ENCODE measurements around the gene NDOR1. TPM values are rescaled to one million over a fixed set of nuclear protein-coding genes. Genes with fewer than 3 reads are reported as not detected.

Gene NDOR1
- total RNA-seq, 4 donors from 2014 or later = 8.1 to 18.6 (median 11.6) TPM

DNA sequence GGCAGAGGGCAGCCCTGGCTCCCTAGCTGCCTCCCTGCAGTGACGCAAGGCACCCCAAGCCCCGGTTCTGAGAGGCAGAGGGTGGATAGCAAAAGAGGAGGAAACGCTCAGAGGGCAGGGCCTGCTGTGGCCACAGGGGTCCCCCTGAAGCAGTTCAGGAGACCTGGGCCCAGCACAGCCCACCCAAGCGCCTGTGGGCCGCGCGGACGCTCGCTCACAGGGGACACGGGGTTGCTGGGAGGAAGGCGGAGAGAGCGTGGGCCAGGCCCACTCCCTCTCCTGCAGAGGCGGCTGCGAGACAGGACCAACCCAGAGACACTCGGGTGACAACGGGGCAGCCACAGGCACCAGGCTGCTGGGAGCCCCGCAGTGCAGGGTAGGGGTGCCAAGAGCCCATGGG is 25.7 kb upstream of the NDOR1 start:
- no peak overlapping the region for H3K4me3 ChIP-seq (ENCODE audit: low read depth, poor library complexity, severe bottlenecking)
- TF ChIP-seq, protein P1, sequence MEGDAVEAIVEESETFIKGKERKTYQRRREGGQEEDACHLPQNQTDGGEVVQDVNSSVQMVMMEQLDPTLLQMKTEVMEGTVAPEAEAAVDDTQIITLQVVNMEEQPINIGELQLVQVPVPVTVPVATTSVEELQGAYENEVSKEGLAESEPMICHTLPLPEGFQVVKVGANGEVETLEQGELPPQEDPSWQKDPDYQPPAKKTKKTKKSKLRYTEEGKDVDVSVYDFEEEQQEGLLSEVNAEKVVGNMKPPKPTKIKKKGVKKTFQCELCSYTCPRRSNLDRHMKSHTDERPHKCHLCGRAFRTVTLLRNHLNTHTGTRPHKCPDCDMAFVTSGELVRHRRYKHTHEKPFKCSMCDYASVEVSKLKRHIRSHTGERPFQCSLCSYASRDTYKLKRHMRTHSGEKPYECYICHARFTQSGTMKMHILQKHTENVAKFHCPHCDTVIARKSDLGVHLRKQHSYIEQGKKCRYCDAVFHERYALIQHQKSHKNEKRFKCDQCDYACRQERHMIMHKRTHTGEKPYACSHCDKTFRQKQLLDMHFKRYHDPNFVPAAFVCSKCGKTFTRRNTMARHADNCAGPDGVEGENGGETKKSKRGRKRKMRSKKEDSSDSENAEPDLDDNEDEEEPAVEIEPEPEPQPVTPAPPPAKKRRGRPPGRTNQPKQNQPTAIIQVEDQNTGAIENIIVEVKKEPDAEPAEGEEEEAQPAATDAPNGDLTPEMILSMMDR (IDR thresholded peaks at IDR 0.05) = no peak
- TF ChIP-seq POLR2A (IDR thresholded peaks at IDR 0.05) = no peak
- intact Hi-C loops (cut with DNase I; ENCODE audit: low total_unique reads) = no loop called here
- 94 to 97% methylated on average over 16 to 17 of the region's 17 CpGs for WGBS, 2 donors
- DNase-seq (ENCODE audit: low spot score in 2 of 2) = no peak

DNA sequence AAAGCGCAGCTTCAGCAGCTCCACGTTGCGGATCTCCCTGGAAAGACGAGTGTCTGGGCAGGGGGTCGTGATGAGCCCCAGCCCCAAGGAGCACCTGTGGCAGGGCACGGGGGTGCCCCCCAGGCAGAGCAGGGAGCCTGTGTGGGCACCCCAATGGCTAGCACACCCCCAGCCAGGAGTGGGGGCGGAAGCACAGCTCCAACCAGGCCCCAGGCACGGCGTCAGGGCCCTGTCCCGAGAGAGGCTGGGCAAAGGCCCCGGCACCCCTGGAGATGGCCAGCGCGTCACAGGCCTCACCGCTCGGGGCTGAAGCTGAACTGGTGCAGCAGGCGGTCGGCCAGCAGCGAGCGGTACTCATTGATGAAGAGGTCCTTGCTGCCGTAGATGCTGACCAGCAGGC is 25.0 kb upstream of the NDOR1 start:
- WGBS, 2 donors = 92 to 100% methylated on average over 5 to 20 of the region's 20 CpGs

DNA sequence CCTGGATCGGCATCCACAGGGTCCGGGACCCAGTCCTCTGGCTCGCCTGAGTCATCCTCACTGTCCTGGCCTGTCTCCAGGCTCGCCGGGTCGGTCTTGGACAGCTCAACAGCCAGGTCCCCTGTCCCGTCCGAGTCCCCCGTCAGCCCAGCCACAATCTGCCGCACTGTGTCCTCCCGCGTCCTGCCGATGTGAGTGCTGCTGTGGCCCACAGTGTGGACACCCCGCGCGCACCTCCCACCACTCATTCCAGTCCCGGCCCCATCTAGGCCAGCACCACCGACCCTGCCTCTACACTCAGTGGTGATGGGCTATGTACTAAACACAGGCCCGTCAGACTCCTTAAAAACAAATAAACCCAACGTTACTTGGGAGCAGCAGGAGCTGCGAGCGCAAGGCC is 23.8 kb upstream of the NDOR1 start:
- intact Hi-C loops (cut with DNase I; ENCODE audit: low total_unique reads) = no loop called here
- WGBS, 2 donors = 91 to 95% methylated on average over 22 of the region's 22 CpGs
- no peak for DNase-seq (ENCODE audit: low spot score in 2 of 2)

More for the DNA sequence above, 25.0 kb upstream of the NDOR1 start:
- intact Hi-C loops (cut with DNase I; ENCODE audit: low total_unique reads) = no loop called here
- TF ChIP-seq, protein P1 (IDR thresholded peaks at IDR 0.05) = no peak
- no peak for TF ChIP-seq POLR2A (IDR thresholded peaks at IDR 0.05)
- H3K4me3 ChIP-seq (ENCODE audit: low read depth, poor library complexity, severe bottlenecking) = no peak overlapping the region
- no peak for DNase-seq (ENCODE audit: low spot score in 2 of 2)

DNA sequence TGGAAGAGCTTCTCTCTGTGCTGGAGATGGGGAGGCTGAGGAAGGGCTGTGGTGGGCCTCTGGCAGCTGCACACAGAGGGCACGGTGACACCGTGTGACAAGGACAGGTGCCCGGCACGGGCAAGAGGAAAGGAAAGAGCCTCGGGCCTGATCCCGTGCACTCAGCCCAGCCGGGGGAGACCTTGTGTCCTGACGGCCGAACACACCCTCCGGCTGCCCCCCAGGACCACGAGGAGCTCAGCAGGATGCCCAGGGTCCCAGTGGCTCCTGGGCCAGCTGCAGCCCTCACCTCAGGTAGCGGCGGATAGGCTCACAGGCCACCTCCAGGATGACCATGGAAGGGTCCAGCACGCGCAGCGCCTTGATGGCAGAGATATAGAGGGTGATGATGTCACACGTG is 22.7 kb upstream of the NDOR1 start:
- intact Hi-C loops (cut with DNase I; ENCODE audit: low total_unique reads) = no loop called here
- WGBS, 2 donors = 93 to 96% methylated on average over 17 of the region's 17 CpGs
- TF ChIP-seq POLR2A (IDR thresholded peaks at IDR 0.05) = no peak
- TF ChIP-seq, protein P1 (IDR thresholded peaks at IDR 0.05) = no peak
- no peak overlapping the region for H3K4me3 ChIP-seq (ENCODE audit: low read depth, poor library complexity, severe bottlenecking)
- no peak for DNase-seq (ENCODE audit: low spot score in 2 of 2)

More for the DNA sequence above, 23.8 kb upstream of the NDOR1 start:
- H3K4me3 ChIP-seq (ENCODE audit: low read depth, poor library complexity, severe bottlenecking) = no peak overlapping the region
- TF ChIP-seq, protein P1 (IDR thresholded peaks at IDR 0.05) = no peak
- no peak for TF ChIP-seq POLR2A (IDR thresholded peaks at IDR 0.05)

DNA sequence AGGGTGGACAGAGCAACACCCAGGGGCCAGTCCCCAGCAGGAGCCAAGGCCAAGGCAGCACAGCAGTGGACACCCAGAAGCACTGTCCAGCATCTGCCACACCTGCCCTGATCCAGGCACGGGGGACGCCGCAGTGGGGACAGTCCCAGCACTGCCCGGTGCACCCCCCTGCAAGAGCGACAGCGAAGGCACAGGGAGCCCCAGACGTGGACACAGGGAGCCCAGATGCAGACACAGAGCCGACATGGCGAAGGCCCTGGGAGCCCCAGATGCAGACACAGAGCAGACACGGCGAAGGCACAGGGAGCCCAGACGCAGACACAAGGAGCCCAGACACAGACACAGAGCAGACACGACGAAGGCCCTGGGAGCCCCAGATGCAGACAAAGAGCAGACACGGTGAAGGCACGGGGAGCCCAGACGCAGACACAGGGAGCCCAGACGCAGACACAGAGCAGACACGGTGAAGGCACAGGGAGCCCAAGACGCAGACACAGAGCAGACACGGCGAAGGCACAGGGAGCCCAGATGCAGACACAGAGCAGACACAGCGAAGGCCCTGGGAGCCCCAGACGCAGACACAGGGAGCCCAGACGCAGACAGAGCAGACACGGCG is 21.4 kb upstream of the NDOR1 start:
- WGBS, 2 donors = 92 to 93% methylated on average over 27 of the region's 27 CpGs
- DNase-seq (ENCODE audit: low spot score in 2 of 2) = no peak
- intact Hi-C loops (cut with DNase I; ENCODE audit: low total_unique reads) = no loop called here

More for the DNA sequence above, 21.4 kb upstream of the NDOR1 start:
- H3K4me3 ChIP-seq (ENCODE audit: low read depth, poor library complexity, severe bottlenecking) = no peak overlapping the region
- TF ChIP-seq POLR2A (IDR thresholded peaks at IDR 0.05) = no peak
- TF ChIP-seq, protein P1 (IDR thresholded peaks at IDR 0.05) = no peak
